Astrocyte of the cerebellum (primary cell): ENCODE measurements around the gene SLC10A7.

Experiments
- DNase-seq: peaks from one replicate; pipeline ENCODE4 v3.0.0-alpha.2; 2011; ENCODE audit warnings: low read depth
- H3K4me3 ChIP-seq: 2 replicates; pipeline ENCODE4 v1.5.1; 2011; ENCODE audit warnings: mild to moderate bottlenecking, low read depth, low read length, moderate library complexity
- in situ Hi-C: cut with HindIII; loops from 2 replicates; pipeline ENCODE4 v1.10.0; 2017; ENCODE audit warnings: low sequenced_read_pairs
- TF ChIP-seq, protein P1 (sequence below): IDR thresholded peaks from 2 replicates; pipeline ENCODE4 v1.5.1; 2012; ENCODE audit warnings: low read length, low read depth, moderate library complexity, mild to moderate bottlenecking; ENCODE audit errors: missing control alignments

SLC10A7 gene

DNA sequence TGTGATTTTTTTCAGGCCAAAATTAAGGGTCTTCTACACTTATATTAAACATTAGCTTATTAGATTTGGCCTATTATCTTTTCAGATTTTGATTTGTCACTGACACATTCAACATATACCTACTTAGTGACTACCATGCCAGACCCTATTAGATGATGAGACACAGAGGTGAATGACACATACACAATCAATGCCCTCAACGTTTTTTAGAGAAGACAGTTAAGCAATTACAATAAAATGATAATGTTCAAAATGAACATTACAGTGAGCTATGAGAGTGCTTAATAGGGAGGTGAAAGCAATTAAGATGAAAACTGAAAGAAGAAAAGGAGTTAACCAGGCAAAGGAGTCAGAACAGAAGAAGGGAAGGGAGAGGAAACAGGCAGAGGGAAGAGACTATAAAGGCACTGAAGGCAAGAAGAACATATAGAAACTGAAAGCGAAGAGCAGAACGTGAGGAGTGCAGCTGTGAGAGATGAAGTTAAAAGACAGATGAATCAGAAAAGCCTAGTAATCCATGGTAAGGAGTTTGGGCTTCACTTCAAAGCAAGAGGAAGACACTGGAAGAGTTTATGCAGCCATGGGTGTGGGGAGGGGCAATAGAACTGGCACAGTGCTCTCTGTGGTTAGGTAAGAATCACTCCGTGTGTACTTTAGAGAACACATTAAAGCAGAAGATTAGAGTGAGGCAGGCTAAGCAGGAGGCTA, 188.4 kb downstream of the SLC10A7 start:
- peak; percentile 72 for DNase-seq
- in situ Hi-C loops, result no loop called here
- H3K4me3 ChIP-seq, result peak overlapping the region; percentile 16
- TF ChIP-seq, protein P1, sequence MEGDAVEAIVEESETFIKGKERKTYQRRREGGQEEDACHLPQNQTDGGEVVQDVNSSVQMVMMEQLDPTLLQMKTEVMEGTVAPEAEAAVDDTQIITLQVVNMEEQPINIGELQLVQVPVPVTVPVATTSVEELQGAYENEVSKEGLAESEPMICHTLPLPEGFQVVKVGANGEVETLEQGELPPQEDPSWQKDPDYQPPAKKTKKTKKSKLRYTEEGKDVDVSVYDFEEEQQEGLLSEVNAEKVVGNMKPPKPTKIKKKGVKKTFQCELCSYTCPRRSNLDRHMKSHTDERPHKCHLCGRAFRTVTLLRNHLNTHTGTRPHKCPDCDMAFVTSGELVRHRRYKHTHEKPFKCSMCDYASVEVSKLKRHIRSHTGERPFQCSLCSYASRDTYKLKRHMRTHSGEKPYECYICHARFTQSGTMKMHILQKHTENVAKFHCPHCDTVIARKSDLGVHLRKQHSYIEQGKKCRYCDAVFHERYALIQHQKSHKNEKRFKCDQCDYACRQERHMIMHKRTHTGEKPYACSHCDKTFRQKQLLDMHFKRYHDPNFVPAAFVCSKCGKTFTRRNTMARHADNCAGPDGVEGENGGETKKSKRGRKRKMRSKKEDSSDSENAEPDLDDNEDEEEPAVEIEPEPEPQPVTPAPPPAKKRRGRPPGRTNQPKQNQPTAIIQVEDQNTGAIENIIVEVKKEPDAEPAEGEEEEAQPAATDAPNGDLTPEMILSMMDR, result no peak

DNA sequence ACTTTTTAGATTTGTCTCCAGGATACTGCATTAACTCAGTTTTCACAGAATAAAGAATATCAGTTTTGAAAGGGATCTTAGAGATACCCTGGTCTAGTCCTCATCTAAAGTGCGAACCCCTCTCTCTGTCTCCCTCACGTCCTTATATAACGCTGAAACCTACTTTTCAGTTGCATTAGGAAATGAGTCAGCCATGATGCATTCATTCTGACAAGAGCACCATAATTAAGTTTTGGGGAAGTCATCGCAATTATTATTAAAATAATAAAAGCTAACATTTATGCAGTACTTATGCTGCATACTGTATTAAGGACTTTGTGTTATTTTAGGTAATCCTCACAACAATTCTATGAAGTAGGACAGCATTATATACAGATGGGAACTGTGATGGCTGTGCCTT, 191.3 kb downstream of the SLC10A7 start:
- TF ChIP-seq, protein P1, result no peak
- no peak for DNase-seq
- no peak overlapping the region for H3K4me3 ChIP-seq
- in situ Hi-C loops, result no loop called here

DNA sequence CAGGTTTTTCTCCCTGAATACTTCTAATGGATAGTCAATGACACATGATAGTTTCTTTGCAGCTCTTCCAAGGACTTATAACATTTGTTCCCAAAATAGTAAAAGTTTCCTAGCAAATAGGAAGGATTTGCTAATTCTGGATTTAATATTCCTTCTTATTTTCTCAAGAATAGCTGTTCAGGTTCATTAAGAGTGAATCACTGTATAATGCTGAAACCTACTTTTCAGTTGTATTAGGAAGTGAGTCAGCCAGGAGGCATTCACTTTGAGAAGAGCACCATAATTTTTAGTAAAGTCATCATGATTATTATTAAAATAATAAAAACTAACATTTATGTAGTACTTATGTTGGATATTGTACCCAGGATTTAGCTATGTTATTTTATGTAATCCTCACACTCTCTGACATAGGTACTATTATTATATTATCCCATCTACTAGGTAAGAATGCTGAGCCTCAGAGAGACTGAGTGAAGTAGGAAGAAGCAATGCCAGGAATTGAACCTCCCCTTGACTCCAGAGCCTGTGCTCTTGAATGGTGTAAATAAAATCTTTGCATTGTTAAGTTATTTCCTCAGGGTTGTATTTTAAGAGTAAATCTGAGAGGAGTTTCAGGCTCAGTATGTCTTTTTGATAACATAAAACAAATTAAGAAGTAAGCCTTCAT, 192.6 kb downstream of the SLC10A7 start:
- DNase-seq, result peak; percentile 11
- H3K4me3 ChIP-seq, result no peak overlapping the region
- in situ Hi-C loops, result loop anchor here (5.0 kb wide), 1 partner anchor 62 kb away; no protein-coding TSS in a partner anchor
- TF ChIP-seq, protein P1, result no peak

DNA sequence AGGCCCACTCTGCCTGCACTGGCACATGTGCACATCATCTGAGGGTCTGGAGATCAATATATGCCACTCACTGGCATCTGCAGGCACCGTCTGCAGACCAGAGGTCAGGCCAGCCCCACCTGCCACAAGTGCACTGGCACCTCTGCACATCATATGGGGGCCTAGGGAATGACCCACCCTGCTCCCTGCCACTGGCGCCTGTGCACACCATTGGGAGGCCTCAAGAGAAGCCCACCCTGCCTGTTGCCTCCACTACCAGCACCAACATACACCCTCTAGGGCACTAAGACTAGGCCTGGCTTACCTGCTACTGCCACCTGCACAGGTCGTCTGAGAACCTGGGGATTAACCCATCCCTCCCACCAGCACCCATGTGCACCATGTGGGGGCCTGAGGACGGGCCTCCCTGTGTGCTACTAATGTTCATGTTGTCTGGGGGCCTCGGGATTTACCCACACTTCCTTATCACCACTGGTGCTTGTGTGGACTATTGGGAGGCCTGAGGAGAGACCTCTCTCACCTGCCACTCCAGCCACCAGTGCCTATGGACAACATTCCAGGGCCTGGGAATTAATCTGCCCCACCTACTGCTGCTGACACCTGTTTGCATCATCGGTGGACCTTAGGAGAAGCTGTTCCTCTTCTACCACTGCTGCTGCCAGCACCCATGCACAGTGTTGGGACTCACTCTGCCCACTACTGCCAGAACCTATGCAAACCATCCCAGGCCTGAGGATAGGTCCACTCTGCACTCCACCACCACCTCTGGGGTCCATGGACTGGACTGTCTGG, 193.7 kb downstream of the SLC10A7 start:
- in situ Hi-C loops, result loop anchor here (5.0 kb wide), 1 partner anchor 61 kb away; no protein-coding TSS in a partner anchor
- H3K4me3 ChIP-seq, result no peak overlapping the region
- TF ChIP-seq, protein P1, result no peak
- no peak for DNase-seq

DNA sequence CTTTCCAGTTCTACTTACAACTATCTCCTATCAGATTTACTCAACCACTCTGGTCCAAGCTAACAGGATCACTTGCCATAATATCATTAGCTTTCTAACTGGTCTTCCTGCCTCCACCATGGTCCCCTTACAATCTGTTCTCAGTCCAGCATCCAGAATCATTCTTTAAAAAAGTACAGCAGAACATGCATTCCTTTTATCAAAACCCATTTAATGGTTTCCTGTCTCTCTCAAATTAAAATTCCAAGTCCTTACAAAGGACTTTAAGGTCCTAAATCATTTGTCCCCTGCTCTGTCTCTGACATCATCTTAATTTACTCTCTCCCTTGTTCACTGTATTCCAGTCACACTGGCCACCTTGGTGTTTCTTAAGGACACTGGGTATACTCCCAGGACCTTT, 202.8 kb downstream of the SLC10A7 start:
- TF ChIP-seq, protein P1, result no peak
- in situ Hi-C loops, result no loop called here
- DNase-seq, result no peak
- H3K4me3 ChIP-seq, result no peak overlapping the region

DNA sequence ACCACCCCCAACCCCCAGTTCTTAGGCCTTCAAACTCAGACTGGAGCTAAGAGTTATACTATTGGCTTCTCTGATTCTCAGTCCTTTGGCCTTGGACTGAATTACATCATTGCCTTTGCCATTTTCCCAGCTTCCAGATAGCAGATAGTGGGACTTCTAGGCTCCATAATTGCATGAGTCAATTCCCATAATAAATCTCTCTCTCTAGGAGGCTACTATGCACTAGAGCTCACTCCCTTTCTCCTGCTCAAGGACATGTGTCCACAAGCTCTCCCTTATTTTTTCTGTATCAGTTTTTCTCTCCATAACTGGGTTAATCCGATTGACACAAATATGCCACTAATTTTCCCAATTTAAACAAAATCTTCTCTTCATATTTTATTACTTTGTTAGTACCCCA, 204.0 kb downstream of the SLC10A7 start:
- in situ Hi-C loops, result no loop called here
- TF ChIP-seq, protein P1, result no peak
- DNase-seq, result no peak
- H3K4me3 ChIP-seq, result no peak overlapping the region
